ENCODE results near the gene HOXB1.

DNA sequence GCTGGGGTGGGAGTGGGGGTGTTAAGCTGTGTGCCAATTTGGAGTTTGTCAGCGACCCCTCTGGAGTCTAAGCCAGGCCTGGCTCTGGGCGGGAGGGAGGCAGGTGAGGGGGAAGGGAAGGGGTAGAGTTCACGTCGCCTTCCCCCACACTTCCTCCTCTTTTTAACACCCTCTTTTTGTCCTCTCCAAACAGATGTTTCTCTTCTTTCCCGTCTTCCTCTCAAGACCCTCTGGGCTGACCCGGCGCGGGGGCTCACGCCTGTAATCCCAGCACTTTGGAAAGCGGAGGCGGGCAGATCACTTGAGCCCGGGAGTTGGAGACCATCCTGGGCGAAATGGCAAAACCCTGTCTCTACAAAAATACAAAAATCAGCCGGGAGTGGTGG, 3.3 kb downstream of the HOXB1 start:
- TF ChIP-seq, protein P1, sequence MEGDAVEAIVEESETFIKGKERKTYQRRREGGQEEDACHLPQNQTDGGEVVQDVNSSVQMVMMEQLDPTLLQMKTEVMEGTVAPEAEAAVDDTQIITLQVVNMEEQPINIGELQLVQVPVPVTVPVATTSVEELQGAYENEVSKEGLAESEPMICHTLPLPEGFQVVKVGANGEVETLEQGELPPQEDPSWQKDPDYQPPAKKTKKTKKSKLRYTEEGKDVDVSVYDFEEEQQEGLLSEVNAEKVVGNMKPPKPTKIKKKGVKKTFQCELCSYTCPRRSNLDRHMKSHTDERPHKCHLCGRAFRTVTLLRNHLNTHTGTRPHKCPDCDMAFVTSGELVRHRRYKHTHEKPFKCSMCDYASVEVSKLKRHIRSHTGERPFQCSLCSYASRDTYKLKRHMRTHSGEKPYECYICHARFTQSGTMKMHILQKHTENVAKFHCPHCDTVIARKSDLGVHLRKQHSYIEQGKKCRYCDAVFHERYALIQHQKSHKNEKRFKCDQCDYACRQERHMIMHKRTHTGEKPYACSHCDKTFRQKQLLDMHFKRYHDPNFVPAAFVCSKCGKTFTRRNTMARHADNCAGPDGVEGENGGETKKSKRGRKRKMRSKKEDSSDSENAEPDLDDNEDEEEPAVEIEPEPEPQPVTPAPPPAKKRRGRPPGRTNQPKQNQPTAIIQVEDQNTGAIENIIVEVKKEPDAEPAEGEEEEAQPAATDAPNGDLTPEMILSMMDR (IDR thresholded peaks at IDR 0.05; ENCODE audit: low read length): no peak
- TF ChIP-seq EZH2 (IDR thresholded peaks at IDR 0.05; ENCODE audit: borderline replicate concordance, low read length): no peak
